ENCODE data around the gene CDH4.

Gene CDH4

GRCh38 chr20:61748376-61748775, 496.3 kb downstream of the CDH4 start:
- no peak for DNase-seq

DNA sequence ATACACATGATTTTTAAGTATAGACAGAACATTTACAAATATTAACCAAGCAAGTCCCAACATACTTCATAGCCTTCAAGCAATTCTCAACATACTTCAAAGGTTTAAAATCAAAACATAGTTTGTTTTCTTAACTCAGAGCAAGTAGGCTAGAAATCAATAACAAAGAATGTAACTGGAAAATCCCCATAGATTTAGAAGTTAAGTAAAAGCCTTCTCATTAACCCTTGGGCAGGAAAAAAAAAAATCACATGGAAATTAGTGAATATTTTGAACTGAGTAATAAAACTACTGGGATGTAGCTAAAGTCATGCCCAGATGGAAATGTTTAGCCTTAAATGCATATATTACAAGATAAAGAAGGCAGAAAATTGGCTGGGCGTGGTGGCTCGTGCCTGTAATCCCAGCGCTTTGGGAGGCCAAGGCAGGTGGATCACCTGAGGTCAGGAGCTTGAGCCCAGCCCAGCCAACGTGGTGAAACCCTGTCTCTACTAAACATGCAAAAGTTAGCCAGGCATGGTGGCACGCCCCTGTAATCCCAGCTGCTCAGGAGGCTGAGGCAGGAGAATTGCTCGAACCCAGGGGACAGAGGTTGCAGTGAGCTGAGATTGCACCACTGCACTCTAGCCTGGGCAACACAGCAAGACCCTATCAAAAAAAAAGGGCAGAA, 497.5 kb downstream of the CDH4 start:
- no peak for DNase-seq

- DNase-seq, result no peak
Observed at GRCh38 chr20:61750093-61750492, 498.0 kb downstream of the CDH4 start.

GRCh38 chr20:61752576-61752975, 500.5 kb downstream of the CDH4 start:
- DNase-seq, result no peak

DNA sequence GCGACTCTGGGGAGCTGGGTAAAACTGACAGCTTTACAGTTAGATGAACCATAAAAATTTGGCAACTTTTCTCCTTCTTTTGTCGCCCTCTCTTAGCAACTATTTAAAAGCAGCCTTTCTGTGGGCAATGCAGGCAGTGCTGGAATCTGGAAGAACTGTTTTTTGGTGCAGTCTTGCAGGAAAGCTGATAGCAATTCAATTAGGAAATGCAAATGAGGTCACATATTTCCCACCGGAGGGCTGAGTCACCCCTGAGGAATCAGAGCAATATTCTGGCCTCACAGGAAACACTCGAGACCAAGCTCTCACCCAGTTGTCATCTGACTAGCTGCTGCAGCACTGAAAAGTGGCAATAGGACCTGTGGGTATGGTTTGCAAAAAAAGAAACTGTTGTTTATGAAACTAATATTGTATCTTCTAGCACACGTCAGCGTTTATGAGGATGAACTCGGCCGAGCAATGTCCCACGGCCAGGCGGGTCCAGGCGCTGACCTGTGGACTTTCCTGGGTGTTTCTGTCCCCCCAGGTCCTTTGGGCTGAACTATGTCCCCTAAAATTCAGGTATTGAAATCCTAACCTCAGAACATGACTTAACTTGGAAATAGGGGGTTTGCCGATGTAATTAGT, 501.4 kb downstream of the CDH4 start:
- no peak for DNase-seq

DNA sequence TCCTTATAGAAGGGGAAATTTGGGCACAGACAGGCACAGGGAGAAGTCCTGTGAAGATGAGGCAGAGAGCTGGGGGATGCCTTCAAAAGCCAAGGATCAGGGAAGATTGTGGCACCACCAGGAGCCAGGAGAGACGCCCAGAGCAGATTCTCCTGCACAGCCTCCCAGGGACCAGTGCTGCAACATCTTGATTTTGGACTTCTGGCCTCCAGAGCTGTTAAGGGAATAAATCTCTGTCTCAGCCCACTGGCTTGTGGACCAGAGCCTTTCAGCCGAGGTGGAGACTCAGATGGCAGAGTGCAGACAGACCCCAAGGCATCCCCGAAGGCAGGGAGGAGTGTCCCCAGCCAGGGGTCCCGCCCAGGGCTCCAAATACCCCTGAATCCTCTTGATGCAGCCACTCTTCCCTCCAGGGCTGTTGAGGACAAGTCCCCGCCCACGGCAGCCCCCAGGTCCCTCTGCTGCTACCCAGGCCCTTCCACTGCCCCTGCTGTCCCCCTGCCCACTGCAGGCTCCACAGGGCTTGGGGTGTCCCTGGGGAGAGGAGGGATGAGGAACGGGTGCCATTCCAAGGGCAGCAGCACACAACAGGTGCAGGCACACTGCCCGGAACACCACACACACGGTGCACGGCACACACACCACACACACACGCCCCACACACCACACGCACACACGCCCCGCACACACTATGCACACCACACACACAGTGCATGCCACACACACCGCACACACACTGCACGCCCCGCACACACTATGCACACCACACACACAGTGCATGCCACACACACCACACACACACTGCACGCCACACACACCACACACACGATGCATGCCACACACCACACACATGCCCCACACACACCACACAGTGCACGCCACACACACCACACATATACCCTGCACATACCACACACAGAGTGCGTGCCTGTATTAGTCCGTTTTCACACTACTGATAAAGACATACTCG, 502.2 kb downstream of the CDH4 start:
- DNase-seq, result no peak

DNA sequence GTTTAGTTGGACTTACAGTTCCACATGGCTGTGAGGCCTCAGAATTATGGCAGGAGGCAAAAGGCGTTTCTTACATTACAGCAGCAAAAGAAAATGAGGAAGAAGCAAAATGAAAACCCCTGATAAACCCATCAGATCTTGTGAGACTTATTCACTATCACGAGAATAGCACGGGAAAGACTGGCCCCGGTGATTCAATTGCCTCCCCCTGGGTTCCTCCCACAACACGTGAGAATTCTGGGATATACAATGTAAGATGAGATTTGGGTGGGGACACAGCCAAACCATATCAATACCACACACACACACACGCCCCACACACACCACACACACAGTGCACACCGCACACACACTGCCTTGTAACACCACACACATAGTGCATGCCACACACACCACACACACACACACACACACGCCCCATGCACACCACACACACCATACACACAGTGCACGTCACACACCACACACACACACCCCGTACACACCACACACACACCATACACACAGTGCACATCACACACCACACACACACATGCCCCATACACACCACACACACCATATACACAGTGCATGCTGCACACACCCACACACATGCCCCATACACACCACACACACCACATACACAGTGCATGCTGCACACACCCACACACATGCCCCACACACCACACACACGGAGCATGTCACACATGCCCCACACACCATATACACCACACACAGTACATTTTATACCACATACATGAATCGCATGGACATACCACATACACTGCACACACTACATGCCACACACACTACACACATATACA, 503.1 kb downstream of the CDH4 start:
- DNase-seq, result no peak

- no peak for DNase-seq
Observed at GRCh38 chr20:61755971-61756845, 504.1 kb downstream of the CDH4 start.

DNA sequence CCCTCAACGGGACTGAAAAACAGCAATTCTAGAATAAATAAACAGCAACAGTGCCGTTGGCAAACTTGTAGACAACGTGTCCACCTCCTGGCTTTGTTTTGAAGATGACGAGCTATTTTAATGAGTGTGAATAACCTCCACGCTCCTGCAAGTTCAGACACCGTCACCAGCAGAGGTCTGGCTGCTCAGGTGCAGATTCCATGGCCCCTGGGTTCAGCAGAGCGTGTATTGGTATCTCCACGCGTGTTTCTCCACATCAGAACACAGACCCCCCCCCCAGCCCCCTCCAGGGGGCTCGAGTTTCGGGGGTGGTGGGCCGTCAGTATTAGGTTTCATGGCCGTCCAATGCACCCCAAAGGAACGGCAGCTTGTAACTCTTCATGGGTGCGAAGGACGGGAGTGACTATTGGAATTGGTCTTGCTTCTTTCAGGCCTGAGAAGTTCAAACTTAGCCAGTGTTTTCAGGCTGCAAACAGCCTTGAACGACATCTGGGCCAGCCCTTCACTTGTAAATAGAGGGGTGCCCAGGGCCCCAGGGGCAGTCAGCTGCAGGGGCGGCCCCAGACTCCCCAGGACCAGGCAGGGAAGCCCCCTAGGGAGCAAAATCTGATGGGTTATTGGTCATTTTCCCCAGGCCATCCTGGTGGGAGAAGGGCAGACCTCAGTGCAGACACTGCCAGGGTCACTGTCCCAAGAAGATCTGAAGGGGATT, 505.1 kb downstream of the CDH4 start:
- no peak for DNase-seq

DNA sequence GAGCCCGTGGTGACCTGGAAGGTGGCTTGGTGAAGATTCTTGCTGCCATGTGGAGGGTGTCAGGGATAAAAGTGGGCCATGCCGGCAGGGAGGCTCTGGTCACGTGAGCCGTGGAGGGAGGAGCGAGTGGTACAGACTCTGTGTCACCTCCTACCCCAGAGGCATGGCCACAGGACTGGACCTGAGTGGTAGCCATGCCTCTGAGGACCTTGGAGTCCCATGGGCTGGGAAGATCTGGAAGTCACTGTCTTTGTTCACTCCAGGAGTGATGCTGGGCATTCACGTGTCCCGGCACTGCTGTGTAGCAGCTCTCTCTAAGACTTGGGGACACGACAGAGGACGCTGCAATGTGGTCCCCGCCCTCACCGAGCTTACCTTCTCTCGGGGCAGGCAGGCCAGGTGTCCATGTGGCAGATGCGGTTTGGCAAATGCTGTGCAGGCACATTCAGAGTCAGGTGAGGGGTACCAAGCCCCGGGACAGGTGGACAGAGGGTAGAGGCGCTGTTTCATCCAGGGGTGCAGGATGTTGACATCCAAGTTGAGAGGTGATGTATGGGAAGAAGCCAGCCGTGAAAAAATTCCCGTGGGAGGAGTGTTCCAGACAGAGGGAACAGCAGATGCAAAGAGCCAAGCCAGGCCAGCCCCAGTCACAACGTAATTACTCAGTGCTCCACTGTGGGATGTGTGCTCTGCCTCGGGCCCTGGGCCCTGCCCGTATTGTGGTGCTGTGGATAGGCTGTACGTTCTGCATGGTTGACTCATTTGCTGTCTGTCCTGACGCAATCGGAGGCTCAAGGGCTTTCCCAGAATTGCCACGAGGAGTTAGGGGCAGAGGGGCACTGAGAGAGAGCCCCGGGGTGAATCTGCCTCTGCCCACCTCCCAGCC, 505.9 kb downstream of the CDH4 start:
- DNase-seq, result no peak

- no peak for DNase-seq
Observed at GRCh38 chr20:61758564-61759200, 506.6 kb downstream of the CDH4 start.

GRCh38 chr20:61759286-61760065, 507.4 kb downstream of the CDH4 start:
- no peak for DNase-seq

GRCh38 chr20:61760321-61760720, 508.3 kb downstream of the CDH4 start:
- no peak for DNase-seq

DNA sequence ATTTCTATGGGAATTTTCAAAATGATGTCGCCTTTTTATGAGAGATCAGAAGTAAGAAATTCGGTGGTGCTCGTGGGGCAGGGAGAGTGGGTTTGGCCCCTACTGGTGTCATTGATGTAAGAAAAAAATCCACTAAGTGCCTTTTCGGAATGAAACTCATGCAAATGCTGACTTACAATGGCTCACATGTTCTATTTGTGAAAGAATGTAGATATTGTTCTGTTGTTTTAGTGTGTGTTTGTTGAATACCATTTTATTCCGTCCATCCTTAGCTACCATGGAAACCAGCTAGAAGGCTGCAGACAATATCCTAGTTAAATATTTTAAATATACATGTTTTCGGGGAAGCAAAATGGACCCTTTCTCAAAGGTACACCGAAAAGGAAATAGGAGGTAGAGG, 508.7 kb downstream of the CDH4 start:
- no peak for DNase-seq

DNA sequence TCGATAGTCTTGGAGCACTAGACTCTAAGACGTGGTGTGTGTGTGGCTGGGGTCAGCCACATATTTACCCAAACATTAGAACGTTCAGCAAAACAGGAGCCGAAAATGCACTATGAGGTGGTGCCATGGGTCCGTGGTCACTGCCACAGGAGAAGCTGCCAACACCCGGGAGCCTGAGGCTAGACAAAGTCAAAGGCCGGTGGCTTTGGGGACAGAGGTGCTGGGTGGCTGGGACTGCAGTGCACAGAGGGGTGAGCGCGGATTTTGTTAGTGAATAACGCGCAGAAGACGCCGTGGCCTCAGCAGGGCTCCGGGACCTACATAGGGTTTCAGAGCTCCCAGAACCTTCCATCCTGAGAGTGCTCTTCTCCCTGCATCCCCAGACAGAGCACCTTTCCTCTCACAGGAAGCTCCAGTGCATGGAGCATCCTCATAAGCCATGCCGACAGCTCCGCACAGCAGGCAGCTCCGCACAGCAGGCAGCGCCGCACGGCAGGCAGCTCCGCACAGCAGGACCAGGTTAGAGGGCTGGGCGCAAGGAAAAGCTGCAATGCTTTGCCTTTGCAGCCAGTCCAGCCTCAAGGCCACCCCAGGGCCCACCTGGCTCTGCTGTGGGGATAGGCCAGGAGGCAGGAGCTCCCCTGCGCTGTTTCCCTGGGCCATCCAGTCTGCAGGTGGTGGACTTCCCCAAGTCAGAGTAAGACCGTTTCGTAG, 509.5 kb downstream of the CDH4 start:
- DNase-seq, result no peak

- no peak for DNase-seq
Observed at GRCh38 chr20:61762167-61762710, 510.2 kb downstream of the CDH4 start.

DNA sequence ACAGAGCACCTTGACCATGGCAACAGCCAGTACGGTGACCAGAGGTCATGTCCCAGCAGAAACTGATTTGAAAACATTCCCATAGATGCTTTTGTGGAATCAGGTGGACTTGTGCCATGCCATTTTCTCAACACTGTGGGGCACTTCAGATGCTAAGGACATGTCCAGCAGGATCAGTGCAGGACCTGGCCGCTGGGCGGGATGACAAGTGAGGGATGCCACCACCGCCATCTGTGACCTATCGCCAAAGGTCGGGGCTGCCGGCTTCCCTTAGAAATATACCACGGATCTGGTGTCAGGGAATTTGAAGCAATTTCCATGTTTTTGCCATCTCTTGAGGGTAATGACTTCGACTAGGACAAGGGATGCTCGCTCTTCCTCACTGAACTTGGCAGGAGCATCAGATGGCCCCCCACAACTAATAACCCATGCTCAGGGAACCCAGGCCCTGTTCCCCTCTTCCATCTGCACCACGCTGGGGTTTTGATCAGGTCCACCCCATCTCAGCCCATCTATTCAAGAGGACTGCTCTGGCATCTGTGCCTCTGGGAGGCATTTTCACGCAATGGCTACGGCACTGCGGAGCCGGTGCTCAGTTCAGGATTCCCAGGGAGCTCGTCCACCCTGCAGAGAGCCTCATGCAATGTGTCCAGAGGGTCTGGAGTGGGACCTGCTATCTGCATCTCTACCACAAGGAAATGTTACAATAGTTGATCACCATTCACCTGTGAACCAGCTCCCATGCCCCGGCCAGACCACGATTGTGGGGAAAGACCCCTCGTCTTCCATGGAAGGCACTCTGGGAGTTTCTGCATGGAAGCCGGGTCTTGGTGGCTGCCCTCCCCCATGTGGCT, 511.1 kb downstream of the CDH4 start:
- no peak for DNase-seq
